Esophagus mucosa (tissue), 1 donor: ENCODE measurements around the gene HIF1A. TPM values are rescaled to one million over a fixed set of nuclear protein-coding genes. Genes with fewer than 3 reads are reported as not detected.
"Not testable (repeated sequence)": the region's sequence is repeated elsewhere in the genome, so short reads cannot be mapped to it uniquely, and the experiment has no call there.

Experiments
- ATAC-seq: fragments of 200-7000 bp; cut with Tn5 transposase; one replicate; pipeline ENCODE4 v1.9.1; 2020
- total RNA-seq: library from RNA; stranded (reverse); gene quantifications from one replicate; pipeline ENCODE4 v1.2.4, GENCODE V29; 2023
- donor health status: DM: yes; HTN: yes; CAD: no.

Gene HIF1A
- total RNA-seq, 1 donor from 2014 or later = 155 TPM

DNA sequence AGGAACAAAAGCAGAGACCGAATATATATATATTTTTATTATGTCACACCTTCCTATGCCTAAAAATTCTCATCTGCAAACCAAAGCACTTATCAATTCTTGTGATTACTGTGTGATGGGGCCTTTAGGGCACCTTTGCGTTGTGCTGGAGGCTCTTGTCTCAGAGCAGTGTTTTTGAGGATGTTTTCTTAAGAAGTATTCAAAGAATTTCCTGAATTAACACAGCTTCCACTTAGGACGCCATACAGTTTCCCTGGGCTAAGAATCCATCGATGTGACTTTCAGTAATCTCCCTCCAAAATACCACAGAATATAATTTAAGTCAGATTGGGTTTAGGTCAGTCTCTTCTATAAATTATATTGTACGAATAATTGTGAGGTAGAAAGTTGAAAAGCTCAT, 22.0 kb upstream of the HIF1A start:
- ATAC-seq = no peak

- ATAC-seq = no peak
These were observed 20.0 kb upstream of the HIF1A start for GRCh38 chr14:61675291-61675690.

GRCh38 chr14:61677479-61677878, 17.8 kb upstream of the HIF1A start:
- ATAC-seq = no peak

DNA sequence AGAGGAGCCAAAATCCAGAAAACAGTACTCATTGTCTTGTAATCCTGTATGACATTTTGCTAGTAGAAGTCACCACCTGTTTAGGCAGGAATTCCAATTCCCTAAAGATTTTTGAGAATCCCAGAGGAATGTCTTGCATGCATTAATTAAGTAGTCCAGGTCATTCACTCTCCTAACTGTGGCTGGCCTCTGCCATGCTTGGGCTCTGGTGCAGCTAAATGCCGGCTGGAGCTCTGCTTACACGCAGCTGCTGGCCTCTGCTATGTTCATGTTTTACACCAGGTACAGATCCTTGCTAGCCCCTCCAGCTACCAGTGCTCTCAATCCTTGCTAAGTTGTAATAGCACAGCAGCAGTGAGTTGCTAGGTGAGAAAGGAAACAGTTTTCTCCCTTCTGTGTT, 16.3 kb upstream of the HIF1A start:
- no peak for ATAC-seq

DNA sequence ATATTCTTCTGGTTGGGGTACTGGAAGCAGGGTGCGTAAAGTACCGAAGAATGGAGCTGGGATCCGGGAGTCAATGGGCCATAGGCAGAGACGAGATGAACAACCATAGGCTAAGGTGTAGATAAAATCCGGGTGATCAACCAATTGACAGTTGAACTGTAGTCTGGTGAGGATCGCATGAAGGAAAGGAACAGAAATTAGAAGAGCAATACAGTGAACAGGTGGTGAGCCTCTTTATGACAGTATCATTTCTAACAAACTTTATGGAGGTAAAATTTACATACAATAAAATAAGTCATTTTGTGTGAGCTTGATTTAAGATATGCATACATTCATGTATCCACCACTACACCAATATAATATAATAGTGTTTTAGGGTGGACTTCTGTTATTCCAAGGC, 13.9 kb upstream of the HIF1A start:
- ATAC-seq = no peak

- no peak for ATAC-seq
These were observed 12.2 kb upstream of the HIF1A start for GRCh38 chr14:61683108-61683507.

DNA sequence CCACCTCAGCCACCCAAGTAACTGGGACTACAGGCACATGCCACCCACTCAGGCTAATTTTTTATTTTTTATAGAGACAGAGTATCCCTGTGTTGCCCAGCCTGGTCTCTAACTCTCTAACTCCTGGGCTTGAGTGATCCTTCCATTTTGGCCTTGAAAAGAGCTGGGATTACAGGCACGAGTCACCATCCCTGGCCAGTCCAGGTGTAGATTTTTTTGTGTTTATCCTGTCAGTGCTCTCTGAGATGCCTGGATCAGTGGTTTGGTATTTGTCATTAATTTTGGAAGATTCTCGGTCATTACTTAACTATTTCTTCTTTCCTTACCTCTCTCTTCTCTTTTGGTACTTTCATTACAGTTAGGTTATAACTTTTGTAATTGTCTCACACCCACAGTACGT, 5.3 kb upstream of the HIF1A start:
- no peak for ATAC-seq

DNA sequence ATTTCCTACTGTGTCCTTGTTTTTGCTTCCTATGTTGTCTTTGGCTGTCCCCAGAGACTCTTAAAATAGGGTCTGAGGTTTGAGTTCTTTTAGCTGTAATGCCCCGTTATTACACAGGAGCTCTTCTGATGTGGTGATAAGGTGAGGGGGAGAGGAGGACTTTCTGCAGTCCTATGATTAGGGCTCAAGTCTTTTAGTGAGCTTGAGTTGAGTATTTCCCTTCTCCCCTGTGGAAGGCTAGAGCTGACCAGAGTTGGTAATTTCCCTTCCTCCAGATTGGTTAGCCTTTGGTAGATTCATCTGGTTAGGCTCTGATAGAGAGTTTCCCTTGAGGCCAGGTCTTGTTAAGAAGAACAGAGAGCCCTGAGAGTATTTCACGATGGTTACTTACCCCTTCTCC, 4.3 kb upstream of the HIF1A start:
- no peak for ATAC-seq

- no peak for ATAC-seq
These were observed 3.8 kb upstream of the HIF1A start for GRCh38 chr14:61691495-61691894.

GRCh38 chr14:61694039-61694438, 1.3 kb upstream of the HIF1A start:
- no peak for ATAC-seq

- ATAC-seq = peak; percentile 16
These were observed 598 bp downstream of the HIF1A start for GRCh38 chr14:61695695-61696527.

DNA sequence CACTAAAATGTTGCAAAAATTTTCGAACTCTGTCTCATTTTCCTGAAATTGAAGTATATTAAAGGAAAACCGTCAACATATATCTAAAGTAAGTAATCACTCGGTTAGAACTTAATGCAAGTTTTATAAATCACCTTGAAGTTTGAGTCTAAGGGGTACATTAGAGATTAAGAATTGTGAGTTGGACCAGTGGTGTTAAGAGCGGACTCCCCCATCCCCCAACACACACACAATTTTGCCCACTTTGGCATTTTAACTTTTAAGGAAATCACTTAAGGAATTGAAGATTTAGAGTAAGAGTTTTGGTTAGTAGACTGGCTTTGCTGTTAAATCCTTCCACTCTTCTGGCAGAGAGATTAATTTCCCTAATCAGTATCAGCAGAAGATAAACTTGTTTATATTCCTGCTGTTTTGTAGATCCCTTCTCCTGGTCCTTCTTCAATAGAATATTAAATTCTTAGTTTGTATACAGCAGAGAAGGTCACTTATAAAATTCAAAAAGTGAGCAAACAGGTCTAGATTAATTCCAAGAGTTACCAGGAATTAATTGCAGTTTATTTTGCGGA, 1.5 kb downstream of the HIF1A start:
- no peak for ATAC-seq

- ATAC-seq = no peak
These were observed 3.1 kb downstream of the HIF1A start for GRCh38 chr14:61698206-61698980.

- no peak for ATAC-seq
These were observed 3.7 kb downstream of the HIF1A start for GRCh38 chr14:61699027-61699426.

GRCh38 chr14:61700104-61700886, 5.0 kb downstream of the HIF1A start:
- no peak for ATAC-seq

DNA sequence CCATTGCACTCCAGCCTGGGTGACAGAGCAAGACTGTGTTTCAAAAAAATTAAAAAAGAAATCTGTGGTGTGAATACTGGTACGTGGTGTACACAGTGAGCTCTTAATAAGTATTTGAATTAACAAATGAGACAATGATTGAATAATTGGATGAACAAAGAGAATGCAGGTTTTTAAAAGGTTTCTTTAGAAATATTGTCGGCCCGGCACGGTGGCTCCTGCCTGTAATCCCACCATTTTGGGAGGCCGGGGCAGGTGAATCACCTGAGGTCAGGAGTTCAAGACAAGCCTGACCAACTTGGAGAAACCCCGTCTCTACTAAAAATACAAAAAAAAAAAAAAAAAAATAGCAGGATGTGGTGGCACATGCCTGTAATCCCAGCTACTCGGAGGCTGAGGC, 6.6 kb downstream of the HIF1A start:
- ATAC-seq = no peak

DNA sequence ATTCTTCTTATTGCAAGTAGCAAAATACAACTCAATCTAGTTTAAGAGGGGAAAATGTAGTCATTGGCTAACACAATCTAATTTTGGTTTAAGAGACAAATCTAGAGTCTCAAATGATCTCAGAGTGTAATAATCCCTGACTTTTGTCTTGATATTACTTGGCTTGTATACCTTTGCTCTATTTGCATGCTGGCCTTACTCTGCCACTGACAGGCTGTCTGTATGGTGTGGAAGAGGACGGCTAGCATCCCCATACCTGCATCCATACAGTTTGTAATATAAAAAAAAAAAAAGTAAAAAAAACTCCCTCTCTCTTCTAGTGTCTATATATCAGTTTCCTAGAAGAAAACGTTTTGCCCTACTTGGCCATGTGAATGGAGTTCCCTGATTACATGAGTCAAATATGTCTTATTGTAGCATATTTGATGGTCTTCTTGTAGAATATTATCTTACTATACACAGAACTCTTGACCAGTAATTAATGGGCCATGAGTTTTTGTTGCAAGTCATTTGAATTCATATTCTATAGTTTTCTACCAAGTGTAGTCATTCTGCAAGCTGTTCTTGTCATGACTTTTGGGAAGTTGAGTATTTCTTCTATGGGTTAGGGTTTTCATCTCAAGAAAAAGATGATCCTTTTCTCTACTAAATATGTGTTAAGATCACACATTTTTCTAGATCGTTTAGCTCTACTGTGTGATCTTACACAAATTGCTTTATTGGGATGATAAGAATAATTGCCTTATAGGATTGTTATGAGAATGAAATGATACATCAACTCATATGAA, 8.2 kb downstream of the HIF1A start:
- ATAC-seq = peak; percentile 19

GRCh38 chr14:61704554-61704953, 9.2 kb downstream of the HIF1A start:
- ATAC-seq = no peak

- no peak for ATAC-seq
These were observed 9.7 kb downstream of the HIF1A start for GRCh38 chr14:61705017-61705416.

- ATAC-seq = no peak
These were observed 10.9 kb downstream of the HIF1A start for GRCh38 chr14:61706096-61706690.

- ATAC-seq = not testable (repeated sequence)
These were observed 12.5 kb downstream of the HIF1A start for GRCh38 chr14:61707774-61708173.

DNA sequence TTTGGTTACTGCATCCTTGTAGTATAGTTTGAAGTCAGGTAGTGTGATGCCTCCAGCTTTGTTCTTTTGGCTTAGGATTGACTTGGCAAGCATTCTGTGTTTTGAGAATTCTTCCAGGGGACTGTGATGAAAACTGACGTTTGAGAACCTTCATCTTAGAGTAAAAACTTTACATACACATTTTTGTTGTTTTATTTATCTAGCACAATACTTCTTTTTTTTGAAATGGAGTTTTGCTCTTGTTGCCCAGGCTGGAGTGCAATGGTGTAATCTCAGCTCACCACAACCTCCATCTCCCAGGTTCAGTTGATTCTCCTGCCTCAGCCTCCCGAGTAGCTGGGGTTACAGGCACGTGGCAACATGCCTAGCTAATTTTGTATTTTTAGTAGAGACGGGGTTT, 13.4 kb downstream of the HIF1A start:
- ATAC-seq = not testable (repeated sequence)
